ENCODE measurements around the gene SH2D3C. TPM values are rescaled to one million over a fixed set of nuclear protein-coding genes. Genes with fewer than 3 reads are reported as not detected.

SH2D3C gene
- total and polyA plus RNA-seq, 10 of the 15 experiments (the other 5 are each of a cell fraction or from before 2014, with no cell fraction given): 1.2 to 23.5 (median 16.2) TPM

DNA sequence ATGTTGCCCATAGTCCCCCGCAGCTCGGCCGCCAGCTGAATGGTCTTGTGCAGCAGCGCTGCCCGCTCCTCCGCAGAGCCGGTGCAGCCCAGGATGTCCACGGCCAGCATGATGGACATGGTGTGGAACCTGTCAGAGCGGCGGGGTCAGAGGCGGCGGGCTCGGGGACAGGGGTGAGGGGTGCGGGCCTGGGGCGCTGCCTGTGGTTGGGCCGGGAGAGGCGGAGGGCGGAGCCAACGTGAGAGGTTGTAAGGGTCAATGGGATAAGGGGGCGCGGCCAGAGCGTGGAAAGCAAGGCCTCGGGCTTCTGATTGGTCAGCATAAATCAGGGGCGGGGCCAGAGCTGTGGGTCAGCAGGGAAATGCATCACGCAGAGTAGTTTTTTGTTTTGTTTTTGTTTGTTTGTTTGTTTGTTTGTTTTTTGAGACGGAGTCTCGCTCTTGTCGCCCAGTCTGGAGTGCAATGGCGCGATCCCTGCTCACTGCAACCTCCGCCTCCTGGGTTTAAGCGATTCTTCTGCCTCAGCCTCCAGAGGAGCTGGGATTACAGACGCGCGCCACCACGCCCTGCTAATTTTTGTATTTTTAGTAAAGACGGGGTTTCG lies 36.5 kb downstream of the SH2D3C start:
- in situ Hi-C loops (cut with MboI): no loop called here
- DNase-seq (ENCODE audit: low read depth, low spot score): no peak
- ChIA-PET RAD21 (ENCODE audit: unreplicated experiment) (no interaction called here), CTCF (interaction anchor here (0.8 kb wide), 1 partner anchor 41 kb away, joined by 3 read pairs; no protein-coding TSS in a partner anchor), POLR2A (no interaction called here), SMC1A (ENCODE audit: uncharacterized antibody, unreplicated experiment) (no interaction called here)
- no peak for FAIRE-seq
- intact Hi-C loops (cut with micrococcal nuclease; ENCODE audit: unreplicated experiment): no loop called here
- Histone ChIP-seq H4K20me1 (ENCODE audit: control insufficient read depth, insufficient read depth) (no peaks in the 10 kb centered on the region), H3K27ac (ENCODE audit: control insufficient read depth, insufficient read depth) (no peak overlapping the region), H2AFZ (ENCODE audit: control insufficient read depth, low read depth, low read length) (no peak overlapping the region), H3K4me1 (ENCODE audit: control insufficient read depth, insufficient read depth, low read length) (no peaks in the 10 kb centered on the region), H3K27me3 (replicated peaks in 1 of 2; ENCODE audit: control insufficient read depth in 2 of 2, insufficient read depth in 2 of 2, low read length in 1 of 2) (no peaks in the 10 kb centered on the region), H3K9me3 (replicated peaks; ENCODE audit: control insufficient read depth, insufficient read depth, low read length) (no peaks in the 10 kb centered on the region), H3K4me3 (no peak overlapping the region), H3K36me3 (ENCODE audit: control insufficient read depth in 2 of 2, insufficient read depth in 2 of 2, low read length in 1 of 2) (peaks cover 11 to 19% of the 10 kb centered on the region in 2 experiments), H3K79me2 (ENCODE audit: control insufficient read depth, insufficient read depth, low read length) (no peaks in the 10 kb centered on the region), H3K4me2 (ENCODE audit: control insufficient read depth, insufficient read depth) (no peak overlapping the region), H3K9ac (ENCODE audit: control insufficient read depth, insufficient read depth, low read length) (no peak overlapping the region)
- TF ChIP-seq TBL1XR1 (IDR thresholded peaks at IDR 0.05; ENCODE audit: low read depth, low read length): no peak
- TF ChIP-seq, protein P1, sequence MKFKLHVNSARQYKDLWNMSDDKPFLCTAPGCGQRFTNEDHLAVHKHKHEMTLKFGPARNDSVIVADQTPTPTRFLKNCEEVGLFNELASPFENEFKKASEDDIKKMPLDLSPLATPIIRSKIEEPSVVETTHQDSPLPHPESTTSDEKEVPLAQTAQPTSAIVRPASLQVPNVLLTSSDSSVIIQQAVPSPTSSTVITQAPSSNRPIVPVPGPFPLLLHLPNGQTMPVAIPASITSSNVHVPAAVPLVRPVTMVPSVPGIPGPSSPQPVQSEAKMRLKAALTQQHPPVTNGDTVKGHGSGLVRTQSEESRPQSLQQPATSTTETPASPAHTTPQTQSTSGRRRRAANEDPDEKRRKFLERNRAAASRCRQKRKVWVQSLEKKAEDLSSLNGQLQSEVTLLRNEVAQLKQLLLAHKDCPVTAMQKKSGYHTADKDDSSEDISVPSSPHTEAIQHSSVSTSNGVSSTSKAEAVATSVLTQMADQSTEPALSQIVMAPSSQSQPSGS (IDR thresholded peaks at IDR 0.05; ENCODE audit: low read length): no peak
- no peak for TF ChIP-seq MYC (IDR thresholded peaks at IDR 0.05; ENCODE audit: insufficient read depth, insufficient read length, insufficient replicate concordance, low read length, severe bottlenecking)
- no peak for TF ChIP-seq EED (IDR thresholded peaks at IDR 0.05; ENCODE audit: low read depth)
- no peak for TF ChIP-seq MEF2A (IDR thresholded peaks at IDR 0.05; ENCODE audit: insufficient read depth, low read depth, low read length)
- TF ChIP-seq POLR2A (IDR thresholded peaks at IDR 0.05; ENCODE audit: low read depth, low read length): peak; percentile 37; the same call in 1 of the 2 replicates
- no peak for TF ChIP-seq CBX3 (IDR thresholded peaks at IDR 0.05; ENCODE audit: borderline replicate concordance, low read depth)
- TF ChIP-seq KLF5 (IDR thresholded peaks at IDR 0.05; ENCODE audit: partially characterized antibody): no peak
- TF ChIP-seq YY1 (IDR thresholded peaks at IDR 0.05; ENCODE audit: low read depth, low read length): no peak
- no peak for TF ChIP-seq ZSCAN29 (IDR thresholded peaks at IDR 0.05)
- TF ChIP-seq NR2F1 (conservative IDR thresholded peaks at IDR 0.05): no peak
- TF ChIP-seq SREBF2 (IDR thresholded peaks at IDR 0.05; ENCODE audit: low read length): no peak
- no peak for TF ChIP-seq RAD21 (IDR thresholded peaks at IDR 0.05; ENCODE audit: insufficient read depth, low read depth, low read length)
- peak; percentile 44; the same call in 1 of the 2 replicates for TF ChIP-seq NFYB (IDR thresholded peaks at IDR 0.05; ENCODE audit: insufficient read depth, low read depth, low read length)
- no peak for TF ChIP-seq SPI1 (IDR thresholded peaks at IDR 0.05; ENCODE audit: borderline replicate concordance, insufficient read depth, low read depth, low read length)
- TF ChIP-seq TARDBP (IDR thresholded peaks at IDR 0.05; ENCODE audit: borderline replicate concordance): no peak
- TF ChIP-seq, protein P2, sequence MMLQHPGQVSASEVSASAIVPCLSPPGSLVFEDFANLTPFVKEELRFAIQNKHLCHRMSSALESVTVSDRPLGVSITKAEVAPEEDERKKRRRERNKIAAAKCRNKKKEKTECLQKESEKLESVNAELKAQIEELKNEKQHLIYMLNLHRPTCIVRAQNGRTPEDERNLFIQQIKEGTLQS (IDR thresholded peaks at IDR 0.05; ENCODE audit: borderline replicate concordance, extremely low read depth, low read depth, low read length): no peak
- WGBS (ENCODE audit: insufficient coverage, insufficient replicate concordance, low lambda C conversion rate, missing lambda C conversion rate): 97% methylated on average over 36 of the region's 38 CpGs
- ATAC-seq: no peak
- no TSS peak for BruUV-seq (replicated peaks)

All from GM12878 (cell line).